ENCODE data around the gene BBLN. TPM values are rescaled to one million over a fixed set of nuclear protein-coding genes. Genes with fewer than 3 reads are reported as not detected.
A peak's percentile ranks its signal among the peaks of the same experiment; 100 is the strongest.

The BBLN gene
- total RNA-seq, 1 experiment from 2014 or later: 154 TPM

DNA sequence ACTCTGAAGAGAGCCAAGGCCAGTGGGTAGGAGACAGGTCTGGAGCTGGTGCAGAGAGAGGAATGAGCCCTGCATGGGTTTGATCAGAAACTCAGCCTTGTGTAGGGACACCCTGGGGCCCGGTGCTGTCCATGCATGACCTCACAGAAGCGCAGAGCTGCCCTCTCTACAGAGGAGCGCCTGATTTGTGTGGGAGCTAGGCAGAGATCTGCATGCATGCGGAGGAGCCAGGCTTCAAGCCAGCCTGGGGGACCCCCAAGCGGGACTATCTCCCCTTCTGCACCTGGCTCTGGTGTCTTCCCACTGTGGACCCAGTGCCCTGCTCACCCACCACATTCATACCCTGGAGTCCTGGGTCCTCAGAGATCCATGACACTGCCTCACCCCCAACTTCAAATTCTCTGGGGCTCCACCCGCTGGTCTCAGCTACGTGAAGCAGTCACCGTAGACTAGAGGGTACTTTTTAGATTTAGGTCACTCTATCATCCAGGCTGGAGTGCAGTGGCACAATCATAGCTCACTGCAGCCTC, 13.4 kb upstream of the BBLN start:
- H2AFZ ChIP-seq (ENCODE audit: low read length): no peak overlapping the region
- no peaks in the 10 kb centered on the region for H3K4me1 ChIP-seq (ENCODE audit: low read length)
- DNase-seq: no peak
- no peak overlapping the region for H3K4me2 ChIP-seq (ENCODE audit: low read depth, low read length, poor library complexity, severe bottlenecking)
- no peaks in the 10 kb centered on the region for H3K79me2 ChIP-seq (ENCODE audit: low read length)
- H3K9me3 ChIP-seq (ENCODE audit: low read length): no peaks in the 10 kb centered on the region
- H3K9ac ChIP-seq (ENCODE audit: low read length): no peak overlapping the region
- no peak overlapping the region for H3K4me3 ChIP-seq (ENCODE audit: low read length)
- no peaks in the 10 kb centered on the region for H3K27me3 ChIP-seq (ENCODE audit: low read length)
- no peaks in the 10 kb centered on the region for H4K20me1 ChIP-seq (ENCODE audit: insufficient read depth, low read depth, low read length)
- H3K9me2 ChIP-seq (replicated peaks; ENCODE audit: insufficient read depth, low read length): no peaks in the 10 kb centered on the region
- no peaks in the 10 kb centered on the region for H3K36me3 ChIP-seq (ENCODE audit: insufficient read depth, low read length)
- no peak overlapping the region for H3K27ac ChIP-seq (ENCODE audit: low read length)

DNA sequence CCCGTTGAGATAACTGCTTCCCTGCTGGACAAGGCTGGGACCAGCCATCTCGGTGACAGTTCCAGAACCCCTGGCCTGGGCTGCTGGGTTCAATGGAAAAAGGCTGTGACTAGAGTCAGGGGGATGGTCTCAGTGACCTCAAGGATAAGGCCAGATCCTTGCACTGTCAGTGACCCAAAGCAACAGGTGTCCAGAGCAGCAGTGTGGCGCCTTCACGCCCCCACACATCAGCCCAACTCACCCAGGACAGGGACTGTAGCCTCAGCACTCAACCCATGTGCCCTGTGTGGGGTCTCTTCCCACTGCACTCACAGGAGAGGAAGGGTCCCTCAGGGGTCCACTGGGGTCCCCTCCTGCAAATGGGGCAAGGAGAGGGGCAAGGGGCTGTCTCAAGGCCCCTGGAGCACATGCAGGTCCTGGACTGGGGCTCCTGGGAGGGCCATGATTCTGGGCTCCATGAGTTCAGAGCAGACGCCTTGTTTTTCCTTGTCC, 11.5 kb upstream of the BBLN start:
- H3K27me3 ChIP-seq (ENCODE audit: low read length): no peaks in the 10 kb centered on the region
- H3K9me2 ChIP-seq (replicated peaks; ENCODE audit: insufficient read depth, low read length): no peaks in the 10 kb centered on the region
- no peak overlapping the region for H3K9ac ChIP-seq (ENCODE audit: low read length)
- no peak overlapping the region for H3K27ac ChIP-seq (ENCODE audit: low read length)
- no peak for DNase-seq
- no peak overlapping the region for H3K4me3 ChIP-seq (ENCODE audit: low read length)
- no peaks in the 10 kb centered on the region for H3K36me3 ChIP-seq (ENCODE audit: insufficient read depth, low read length)
- no peak overlapping the region for H3K4me2 ChIP-seq (ENCODE audit: low read depth, low read length, poor library complexity, severe bottlenecking)
- H3K4me1 ChIP-seq (ENCODE audit: low read length): no peaks in the 10 kb centered on the region
- H2AFZ ChIP-seq (ENCODE audit: low read length): no peak overlapping the region
- H3K9me3 ChIP-seq (ENCODE audit: low read length): no peaks in the 10 kb centered on the region
- H4K20me1 ChIP-seq (ENCODE audit: insufficient read depth, low read depth, low read length): no peaks in the 10 kb centered on the region
- H3K79me2 ChIP-seq (ENCODE audit: low read length): no peaks in the 10 kb centered on the region

GRCh38 chr9:128149001-128149701, 10.9 kb upstream of the BBLN start, which contains the start of gene LCN2:
TSS of gene LCN2 (plus strand) at chr9:128149453. CDS start at chr9:128149526, 73 bp downstream.
- H3K9me2 ChIP-seq (replicated peaks; ENCODE audit: insufficient read depth, low read length): no peaks in the 10 kb centered on the region
- DNase-seq: no peak
- H3K9me3 ChIP-seq (ENCODE audit: low read length): no peaks in the 10 kb centered on the region
- H3K4me1 ChIP-seq (ENCODE audit: low read length): no peaks in the 10 kb centered on the region
- no peaks in the 10 kb centered on the region for H3K36me3 ChIP-seq (ENCODE audit: insufficient read depth, low read length)
- no peaks in the 10 kb centered on the region for H3K79me2 ChIP-seq (ENCODE audit: low read length)
- no peaks in the 10 kb centered on the region for H3K27me3 ChIP-seq (ENCODE audit: low read length)
- no peaks in the 10 kb centered on the region for H4K20me1 ChIP-seq (ENCODE audit: insufficient read depth, low read depth, low read length)
- no peak within 1 kb of the TSS for H3K27ac ChIP-seq (ENCODE audit: low read length)
- no peak within 1 kb of the TSS for H3K4me2 ChIP-seq (ENCODE audit: low read depth, low read length, poor library complexity, severe bottlenecking)
- H2AFZ ChIP-seq (ENCODE audit: low read length): no peak within 1 kb of the TSS
- no peak within 1 kb of the TSS for H3K9ac ChIP-seq (ENCODE audit: low read length)
- no peak within 1 kb of the TSS for H3K4me3 ChIP-seq (ENCODE audit: low read length)

- no peak overlapping the region for H3K9ac ChIP-seq (ENCODE audit: low read length)
- H3K27me3 ChIP-seq (ENCODE audit: low read length): no peaks in the 10 kb centered on the region
- H3K9me2 ChIP-seq (replicated peaks; ENCODE audit: insufficient read depth, low read length): no peaks in the 10 kb centered on the region
- H3K4me2 ChIP-seq (ENCODE audit: low read depth, low read length, poor library complexity, severe bottlenecking): no peak overlapping the region
- no peak overlapping the region for H2AFZ ChIP-seq (ENCODE audit: low read length)
- H3K9me3 ChIP-seq (ENCODE audit: low read length): no peaks in the 10 kb centered on the region
- no peak for DNase-seq
- no peak overlapping the region for H3K27ac ChIP-seq (ENCODE audit: low read length)
- H3K4me1 ChIP-seq (ENCODE audit: low read length): no peaks in the 10 kb centered on the region
- no peaks in the 10 kb centered on the region for H4K20me1 ChIP-seq (ENCODE audit: insufficient read depth, low read depth, low read length)
- no peak overlapping the region for H3K4me3 ChIP-seq (ENCODE audit: low read length)
- no peaks in the 10 kb centered on the region for H3K79me2 ChIP-seq (ENCODE audit: low read length)
- H3K36me3 ChIP-seq (ENCODE audit: insufficient read depth, low read length): no peaks in the 10 kb centered on the region
These were observed 10.0 kb upstream of the BBLN start for GRCh38 chr9:128149951-128150593.

GRCh38 chr9:128150594-128151308, 9.3 kb upstream of the BBLN start:
- Histone ChIP-seq H3K9me3 (ENCODE audit: low read length) (no peaks in the 10 kb centered on the region), H3K36me3 (ENCODE audit: insufficient read depth, low read length) (no peaks in the 10 kb centered on the region), H4K20me1 (ENCODE audit: insufficient read depth, low read depth, low read length) (no peaks in the 10 kb centered on the region), H3K9me2 (replicated peaks; ENCODE audit: insufficient read depth, low read length) (no peaks in the 10 kb centered on the region), H3K4me1 (ENCODE audit: low read length) (no peaks in the 10 kb centered on the region), H3K4me2 (ENCODE audit: low read depth, low read length, poor library complexity, severe bottlenecking) (no peak overlapping the region), H3K27me3 (ENCODE audit: low read length) (no peaks in the 10 kb centered on the region), H3K79me2 (ENCODE audit: low read length) (no peaks in the 10 kb centered on the region), H3K4me3 (ENCODE audit: low read length) (no peak overlapping the region), H3K9ac (ENCODE audit: low read length) (no peak overlapping the region), H3K27ac (ENCODE audit: low read length) (no peak overlapping the region), H2AFZ (ENCODE audit: low read length) (no peak overlapping the region)
- DNase-seq: peak; percentile 83

GRCh38 chr9:128151309-128152132, 8.5 kb upstream of the BBLN start:
- no peaks in the 10 kb centered on the region for H3K9me3 ChIP-seq (ENCODE audit: low read length)
- H3K27ac ChIP-seq (ENCODE audit: low read length): no peak overlapping the region
- no peaks in the 10 kb centered on the region for H3K4me1 ChIP-seq (ENCODE audit: low read length)
- no peak overlapping the region for H3K9ac ChIP-seq (ENCODE audit: low read length)
- H3K4me3 ChIP-seq (ENCODE audit: low read length): no peak overlapping the region
- H3K36me3 ChIP-seq (ENCODE audit: insufficient read depth, low read length): no peaks in the 10 kb centered on the region
- H2AFZ ChIP-seq (ENCODE audit: low read length): no peak overlapping the region
- no peaks in the 10 kb centered on the region for H3K9me2 ChIP-seq (replicated peaks; ENCODE audit: insufficient read depth, low read length)
- no peaks in the 10 kb centered on the region for H3K79me2 ChIP-seq (ENCODE audit: low read length)
- no peaks in the 10 kb centered on the region for H3K27me3 ChIP-seq (ENCODE audit: low read length)
- no peak for DNase-seq
- no peak overlapping the region for H3K4me2 ChIP-seq (ENCODE audit: low read depth, low read length, poor library complexity, severe bottlenecking)
- H4K20me1 ChIP-seq (ENCODE audit: insufficient read depth, low read depth, low read length): no peaks in the 10 kb centered on the region

DNA sequence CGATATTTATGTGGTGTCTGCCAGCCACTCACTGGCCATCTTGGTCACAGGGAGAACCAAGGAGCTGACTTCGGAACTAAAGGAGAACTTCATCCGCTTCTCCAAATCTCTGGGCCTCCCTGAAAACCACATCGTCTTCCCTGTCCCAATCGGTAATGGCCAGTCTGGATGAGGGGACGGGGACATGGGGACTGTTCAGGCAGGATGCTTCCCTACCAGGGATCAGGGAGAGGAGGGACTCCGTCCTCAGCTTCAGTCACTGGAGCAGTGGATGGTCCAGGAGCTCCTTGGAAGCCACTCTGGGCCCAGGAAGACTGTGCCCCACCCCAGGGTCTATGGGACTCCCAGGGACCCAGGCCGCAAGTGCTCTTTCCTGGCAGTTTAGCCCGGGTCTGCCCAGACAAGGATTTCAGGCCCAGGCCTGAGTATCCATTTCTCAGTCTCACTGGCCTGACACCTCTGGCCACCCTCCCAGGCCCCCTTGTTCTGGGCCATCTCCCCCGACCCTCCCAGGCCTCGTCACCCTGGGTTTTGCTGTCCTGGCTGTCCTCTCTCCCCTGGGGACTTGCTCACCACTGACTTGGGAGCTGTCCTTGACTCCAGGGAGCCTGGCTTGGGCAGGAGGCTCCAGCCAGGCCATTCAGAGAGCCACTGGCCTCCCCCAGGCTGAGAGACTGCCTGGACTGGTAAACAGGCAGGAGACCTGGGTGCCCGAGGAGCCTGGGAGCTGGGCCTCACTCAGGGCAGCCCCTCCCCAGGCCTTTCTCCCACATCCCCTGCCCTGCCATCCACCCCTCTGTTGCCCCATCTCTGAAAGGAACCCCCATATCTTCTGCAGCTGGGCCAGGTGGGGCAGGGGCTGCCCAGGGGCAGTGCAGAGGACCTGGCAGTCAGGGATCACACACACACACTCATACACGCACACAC, 7.7 kb upstream of the BBLN start:
- H3K4me3 ChIP-seq (ENCODE audit: low read length): no peak overlapping the region
- no peak for DNase-seq
- no peaks in the 10 kb centered on the region for H3K79me2 ChIP-seq (ENCODE audit: low read length)
- H3K27me3 ChIP-seq (ENCODE audit: low read length): no peaks in the 10 kb centered on the region
- H3K9me3 ChIP-seq (ENCODE audit: low read length): no peaks in the 10 kb centered on the region
- H3K36me3 ChIP-seq (ENCODE audit: insufficient read depth, low read length): no peaks in the 10 kb centered on the region
- no peak overlapping the region for H2AFZ ChIP-seq (ENCODE audit: low read length)
- no peaks in the 10 kb centered on the region for H4K20me1 ChIP-seq (ENCODE audit: insufficient read depth, low read depth, low read length)
- no peak overlapping the region for H3K27ac ChIP-seq (ENCODE audit: low read length)
- no peak overlapping the region for H3K9ac ChIP-seq (ENCODE audit: low read length)
- H3K4me2 ChIP-seq (ENCODE audit: low read depth, low read length, poor library complexity, severe bottlenecking): no peak overlapping the region
- no peaks in the 10 kb centered on the region for H3K9me2 ChIP-seq (replicated peaks; ENCODE audit: insufficient read depth, low read length)
- no peaks in the 10 kb centered on the region for H3K4me1 ChIP-seq (ENCODE audit: low read length)
